HCT116 (cell line): ENCODE measurements around the gene ATF5. TPM values are rescaled to one million over a fixed set of nuclear protein-coding genes. Genes with fewer than 3 reads are reported as not detected.

Experiments
- ATAC-seq: fragments of 200-7000 bp; cut with Tn5 transposase; 2 replicates; pipeline ENCODE4 v1.9.1; 2020; ENCODE audit warnings: mild to moderate bottlenecking, moderate library complexity
- BruUV-seq: library from RNA; stranded (reverse); fragments of 400-500 nt; replicated peaks from 2 replicates; lab custom pipeline; 2021; lab: Mats Ljungman, UMichigan
- CTCF ChIA-PET: fragments of 300-600 bp; sonication (Branson Sonifier 250); formaldehyde crosslinking; loops from one replicate; lab custom pipeline; 2021; ENCODE audit warnings: antibody characterized with exemption; lab: Charles Lee
- POLR2A ChIA-PET: fragments of 300-600, 350-600 bp; sonication (Branson Sonifier 250); formaldehyde crosslinking; loops from one replicate; lab custom pipeline; 2021; ENCODE audit warnings: antibody characterized with exemption; lab: Charles Lee
- RAD21 ChIA-PET, 2 experiments: fragments of 300-600 bp; sonication (Branson Sonifier 250); formaldehyde crosslinking; loops; one replicate each; lab custom pipeline; 2023; ENCODE audit warnings: low total read pairs in 2 of 2; ENCODE audit not compliant: uncharacterized antibody in 2 of 2, unreplicated experiment in 2 of 2, low non-redundant PET in 1 of 2; lab: Charles Lee
- DNase-seq: peaks from one replicate; pipeline ENCODE4 v3.0.0-alpha.2; 2010; ENCODE audit warnings: low read depth, low spot score
- H2AFZ ChIP-seq: fragments of 200-600 bp; shearing (Covaris generic), sonication (generic); 2 replicates; pipeline ENCODE4 v1.6.1; 2017; ENCODE audit warnings: low read depth, mixed run types, mixed read lengths, antibody characterized with exemption, low read length; ENCODE audit not compliant: poor library complexity, severe bottlenecking
- H3K27ac ChIP-seq: 2 replicates; pipeline ENCODE4 v1.5.1; 2012; ENCODE audit warnings: low read depth, low read length
- H3K27me3 ChIP-seq: fragments of 200-600 bp; sonication (generic); 2 replicates; pipeline ENCODE4 v1.6.1; 2016; ENCODE audit warnings: mixed run types, low read length, mixed read lengths; ENCODE audit not compliant: insufficient read depth
- H3K36me3 ChIP-seq, 2 experiments: fragments of 200-500 bp in 1 of 2; fragments of 200-600 bp in 1 of 2; sonication (Bioruptor generic) in 1 of 2; sonication (generic) in 1 of 2; 2 replicates each; pipeline versions ENCODE4 v1.5.1 to v1.6.1; 2014 to 2016; ENCODE audit warnings: low read length in 2 of 2, inconsistent platforms in 1 of 2, mixed read lengths in 1 of 2, mixed run types in 1 of 2; ENCODE audit not compliant: insufficient read depth in 2 of 2, control insufficient read depth in 1 of 2
- H3K4me1 ChIP-seq, 2 experiments: fragments of 200-600 bp in 1 of 2; sonication (generic) in 1 of 2; 2 replicates each; pipeline versions ENCODE4 v1.5.1 to v1.6.1; 2012 to 2017; ENCODE audit warnings: low read length in 2 of 2, inconsistent platforms in 1 of 2, mild to moderate bottlenecking in 1 of 2, mixed read lengths in 1 of 2, mixed run types in 1 of 2, moderate library complexity in 1 of 2; ENCODE audit not compliant: insufficient read depth in 2 of 2, control insufficient read depth in 1 of 2
- H3K4me2 ChIP-seq: fragments of 200-600 bp; sonication (generic); 2 replicates; pipeline ENCODE4 v1.6.1; 2017; ENCODE audit warnings: mixed run types, low read length, mixed read lengths
- H3K4me3 ChIP-seq, 2 experiments: fragments of 200-600 bp in 1 of 2; sonication (generic) in 1 of 2; replicated peaks in 1 of 2; 2 replicates each; pipeline ENCODE4 v1.5.1; 2011 to 2016; ENCODE audit warnings: low read length in 2 of 2, control low read depth in 1 of 2, low read depth in 1 of 2, mild to moderate bottlenecking in 1 of 2, mixed read lengths in 1 of 2, mixed run types in 1 of 2
- H3K79me2 ChIP-seq: fragments of 200-600 bp; sonication (generic); 2 replicates; pipeline ENCODE4 v1.6.1; 2017; ENCODE audit warnings: mild to moderate bottlenecking, mixed run types, low read length, moderate library complexity, mixed read lengths; ENCODE audit not compliant: insufficient read depth
- H3K9ac ChIP-seq: fragments of 200-600 bp; sonication (generic); 2 replicates; pipeline ENCODE4 v1.6.1; 2016; ENCODE audit warnings: low read length, mixed read lengths
- H3K9me2 ChIP-seq: fragments of 200-600 bp; sonication (generic), shearing (Covaris generic); 2 replicates; pipeline ENCODE4 v1.6.1; 2017; ENCODE audit warnings: mixed run types, mild to moderate bottlenecking, moderate library complexity; ENCODE audit not compliant: insufficient read depth
- H3K9me3 ChIP-seq, 2 experiments: fragments of 200-500 bp in 1 of 2; fragments of 200-600 bp in 1 of 2; sonication (Bioruptor generic) in 1 of 2; sonication (generic) in 1 of 2; 2 replicates each; pipeline ENCODE4 v1.6.1; 2014 to 2017; ENCODE audit warnings: low read length in 2 of 2, mixed read lengths in 2 of 2, inconsistent platforms in 1 of 2, low read depth in 1 of 2, mild to moderate bottlenecking in 1 of 2, mixed run types in 1 of 2, moderate library complexity in 1 of 2; ENCODE audit not compliant: control insufficient read depth in 1 of 2, insufficient read depth in 1 of 2
- H4K20me1 ChIP-seq: fragments of 200-600 bp; sonication (generic), shearing (Covaris generic); 2 replicates; pipeline ENCODE4 v1.6.1; 2017; ENCODE audit warnings: mixed run types, mild to moderate bottlenecking, moderate library complexity; ENCODE audit not compliant: insufficient read depth
- CBX3 ChIP-seq: IDR thresholded peaks from 2 replicates; pipeline ENCODE4 v1.6.1; 2012; ENCODE audit warnings: low read depth
- CEBPB ChIP-seq: IDR thresholded peaks from 2 replicates; pipeline ENCODE4 v1.6.1; 2012; ENCODE audit warnings: low read depth
- EZH2 ChIP-seq: fragments of 200-600 bp; sonication (generic); IDR thresholded peaks from 2 replicates; pipeline ENCODE4 v1.6.1; 2017; ENCODE audit warnings: antibody characterized with exemption, mixed run types
- EZH2phosphoT487 ChIP-seq: fragments of 200-600 bp; IDR thresholded peaks from 2 replicates; pipeline ENCODE4 v1.6.1; 2018; ENCODE audit warnings: antibody characterized with exemption, borderline replicate concordance
- RAD21 ChIP-seq: IDR thresholded peaks from 2 replicates; pipeline ENCODE4 v1.6.1; 2012; ENCODE audit warnings: low read depth, mild to moderate bottlenecking
- SIN3A ChIP-seq: IDR thresholded peaks from 2 replicates; pipeline ENCODE4 v1.6.1; 2012; ENCODE audit warnings: low read depth
- TCF7L2 ChIP-seq: IDR thresholded peaks from 2 replicates; pipeline ENCODE4 v1.7.0; 2011; ENCODE audit warnings: borderline replicate concordance, inconsistent platforms; ENCODE audit not compliant: insufficient read depth, insufficient read length; ENCODE audit errors: extremely low read depth
- YY1 ChIP-seq: IDR thresholded peaks from 2 replicates; pipeline ENCODE4 v1.6.1; 2011; ENCODE audit warnings: low read length, low read depth, moderate library complexity, mild to moderate bottlenecking; ENCODE audit not compliant: insufficient replicate concordance; ENCODE audit errors: extremely low read depth
- intact Hi-C: fragments of 100-400 bp; cut with micrococcal nuclease; formaldehyde crosslinking; loops from 2 replicates; pipeline ENCODE4 v1.10.0; 2022
- total RNA-seq: library from RNA; stranded (reverse); gene quantifications from one replicate; pipeline ENCODE4 v1.2.1, GENCODE V29; 2021; ENCODE audit not compliant: unreplicated experiment
- TF ChIP-seq, protein P1 (sequence below), 3 experiments: fragments of 200-600 bp in 1 of 3; sonication (generic) in 1 of 3; IDR thresholded peaks in 2 of 3; conservative IDR thresholded peaks in 1 of 3; 2 replicates each; pipeline ENCODE4 v1.5.1; 2012 to 2017; ENCODE audit warnings: low read depth in 2 of 3, low read length in 2 of 3, antibody characterized with exemption in 1 of 3, borderline replicate concordance in 1 of 3, control low read depth in 1 of 3, mild to moderate bottlenecking in 1 of 3, mixed read lengths in 1 of 3, mixed run types in 1 of 3, moderate library complexity in 1 of 3; ENCODE audit not compliant: insufficient read depth in 1 of 3

The ATF5 gene
- total RNA-seq, 1 experiment from 2014 or later = 28.2 TPM

GRCh38 chr19:49896863-49897621, 32.0 kb upstream of the ATF5 start, which contains the start of gene IL4I1:
IL4I1 (minus strand) TSS chr19:49896887; CDS start chr19:49896160, 727 bp downstream.
- DNase-seq (no peak), ATAC-seq (no peak)
- H2AFZ ChIP-seq = no peak within 1 kb of the TSS
- H4K20me1 ChIP-seq = no peaks in the 10 kb centered on the region
- H3K9me3 ChIP-seq = no peaks in the 10 kb centered on the region
- no peak within 1 kb of the TSS for H3K4me2 ChIP-seq
- no peaks in the 10 kb centered on the region for H3K36me3 ChIP-seq
- H3K9ac ChIP-seq = no peak within 1 kb of the TSS
- H3K27ac ChIP-seq = no peak within 1 kb of the TSS
- intact Hi-C loops = no loop called here
- BruUV-seq = no TSS peak
- ChIA-PET RAD21 (no interaction called here), POLR2A (no interaction called here), CTCF (no interaction called here)
- H3K4me1 ChIP-seq = peaks cover 0 to 5% of the 10 kb centered on the region in 2 experiments; a peak in 1 of 4 replicates
- H3K79me2 ChIP-seq = no peaks in the 10 kb centered on the region
- no peaks in the 10 kb centered on the region for H3K27me3 ChIP-seq
- H3K4me3 ChIP-seq = no peak within 1 kb of the TSS
- TF ChIP-seq YY1 (no peak), RAD21 (no peak), CBX3 (no peak), EZH2phosphoT487 (no peak), CEBPB (no peak), SIN3A (no peak), TCF7L2 (no peak), EZH2 (no peak)
- TF ChIP-seq, protein P1, sequence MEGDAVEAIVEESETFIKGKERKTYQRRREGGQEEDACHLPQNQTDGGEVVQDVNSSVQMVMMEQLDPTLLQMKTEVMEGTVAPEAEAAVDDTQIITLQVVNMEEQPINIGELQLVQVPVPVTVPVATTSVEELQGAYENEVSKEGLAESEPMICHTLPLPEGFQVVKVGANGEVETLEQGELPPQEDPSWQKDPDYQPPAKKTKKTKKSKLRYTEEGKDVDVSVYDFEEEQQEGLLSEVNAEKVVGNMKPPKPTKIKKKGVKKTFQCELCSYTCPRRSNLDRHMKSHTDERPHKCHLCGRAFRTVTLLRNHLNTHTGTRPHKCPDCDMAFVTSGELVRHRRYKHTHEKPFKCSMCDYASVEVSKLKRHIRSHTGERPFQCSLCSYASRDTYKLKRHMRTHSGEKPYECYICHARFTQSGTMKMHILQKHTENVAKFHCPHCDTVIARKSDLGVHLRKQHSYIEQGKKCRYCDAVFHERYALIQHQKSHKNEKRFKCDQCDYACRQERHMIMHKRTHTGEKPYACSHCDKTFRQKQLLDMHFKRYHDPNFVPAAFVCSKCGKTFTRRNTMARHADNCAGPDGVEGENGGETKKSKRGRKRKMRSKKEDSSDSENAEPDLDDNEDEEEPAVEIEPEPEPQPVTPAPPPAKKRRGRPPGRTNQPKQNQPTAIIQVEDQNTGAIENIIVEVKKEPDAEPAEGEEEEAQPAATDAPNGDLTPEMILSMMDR (IDR thresholded peaks at IDR 0.05 in 2 of 3, conservative IDR thresholded peaks at IDR 0.05 in 1 of 3; ENCODE audit: borderline replicate concordance in 1 of 3, insufficient read depth in 1 of 3, low read depth in 2 of 3, low read length in 2 of 3) = no peak
- no peaks in the 10 kb centered on the region for H3K9me2 ChIP-seq
